Measurements from ENCODE around the gene HSF4.
A peak's percentile ranks its signal among the peaks of the same experiment; 100 is the strongest.

HSF4 gene

DNA sequence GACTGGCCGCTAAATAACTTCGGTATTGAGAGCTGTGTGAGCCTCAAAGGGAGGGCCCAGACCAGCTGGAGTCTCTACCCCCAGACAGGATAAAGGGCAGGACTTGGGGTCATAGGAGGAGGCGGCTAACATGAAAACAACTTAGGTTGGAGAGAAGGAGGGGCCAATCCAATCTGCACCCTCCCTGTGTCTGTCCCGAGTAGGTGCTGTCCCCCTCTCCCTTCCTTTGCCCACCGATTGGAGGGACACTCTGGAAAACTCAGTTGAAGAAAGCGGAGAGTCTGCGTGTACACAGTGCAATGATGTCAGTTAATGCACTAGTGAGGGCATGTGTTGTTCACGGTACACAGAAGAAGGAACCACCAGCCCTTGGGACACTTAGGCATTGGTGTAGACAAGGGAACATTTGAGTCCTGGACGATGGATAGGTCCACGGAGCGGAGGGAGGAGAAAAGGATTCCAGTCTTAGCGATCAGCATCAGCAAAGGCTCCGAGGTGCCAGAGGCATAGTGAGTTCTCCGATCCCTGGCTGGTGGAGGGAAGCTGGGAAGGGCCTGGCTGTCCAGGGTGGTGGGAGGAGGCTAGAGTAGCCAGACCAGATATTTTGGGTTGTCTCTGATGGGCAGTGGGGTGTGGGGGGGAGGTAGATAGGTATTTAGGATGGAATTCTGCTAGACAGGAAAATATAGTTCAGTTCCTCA is 6.6 kb downstream of the HSF4 start:
- Histone ChIP-seq H3K27ac (replicated peaks) (no peak overlapping the region), H3K27me3 (ENCODE audit: insufficient read depth, poor library complexity, severe bottlenecking) (peaks cover 57% of the 10 kb centered on the region), H3K4me3 (replicated peaks; ENCODE audit: insufficient read depth, low read length) (no peak overlapping the region)
- TF ChIP-seq SPI1 (IDR thresholded peaks at IDR 0.05; ENCODE audit: borderline replicate concordance, low read depth) (no peak), POLR2AphosphoS5 (IDR thresholded peaks at IDR 0.05; ENCODE audit: low read depth) (no peak), GABPA (IDR thresholded peaks at IDR 0.05; ENCODE audit: low read depth) (no peak)
- TF ChIP-seq, protein P1, sequence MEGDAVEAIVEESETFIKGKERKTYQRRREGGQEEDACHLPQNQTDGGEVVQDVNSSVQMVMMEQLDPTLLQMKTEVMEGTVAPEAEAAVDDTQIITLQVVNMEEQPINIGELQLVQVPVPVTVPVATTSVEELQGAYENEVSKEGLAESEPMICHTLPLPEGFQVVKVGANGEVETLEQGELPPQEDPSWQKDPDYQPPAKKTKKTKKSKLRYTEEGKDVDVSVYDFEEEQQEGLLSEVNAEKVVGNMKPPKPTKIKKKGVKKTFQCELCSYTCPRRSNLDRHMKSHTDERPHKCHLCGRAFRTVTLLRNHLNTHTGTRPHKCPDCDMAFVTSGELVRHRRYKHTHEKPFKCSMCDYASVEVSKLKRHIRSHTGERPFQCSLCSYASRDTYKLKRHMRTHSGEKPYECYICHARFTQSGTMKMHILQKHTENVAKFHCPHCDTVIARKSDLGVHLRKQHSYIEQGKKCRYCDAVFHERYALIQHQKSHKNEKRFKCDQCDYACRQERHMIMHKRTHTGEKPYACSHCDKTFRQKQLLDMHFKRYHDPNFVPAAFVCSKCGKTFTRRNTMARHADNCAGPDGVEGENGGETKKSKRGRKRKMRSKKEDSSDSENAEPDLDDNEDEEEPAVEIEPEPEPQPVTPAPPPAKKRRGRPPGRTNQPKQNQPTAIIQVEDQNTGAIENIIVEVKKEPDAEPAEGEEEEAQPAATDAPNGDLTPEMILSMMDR (IDR thresholded peaks at IDR 0.05; ENCODE audit: insufficient read depth, low read length), result no peak
- TF ChIP-seq, protein P2, sequence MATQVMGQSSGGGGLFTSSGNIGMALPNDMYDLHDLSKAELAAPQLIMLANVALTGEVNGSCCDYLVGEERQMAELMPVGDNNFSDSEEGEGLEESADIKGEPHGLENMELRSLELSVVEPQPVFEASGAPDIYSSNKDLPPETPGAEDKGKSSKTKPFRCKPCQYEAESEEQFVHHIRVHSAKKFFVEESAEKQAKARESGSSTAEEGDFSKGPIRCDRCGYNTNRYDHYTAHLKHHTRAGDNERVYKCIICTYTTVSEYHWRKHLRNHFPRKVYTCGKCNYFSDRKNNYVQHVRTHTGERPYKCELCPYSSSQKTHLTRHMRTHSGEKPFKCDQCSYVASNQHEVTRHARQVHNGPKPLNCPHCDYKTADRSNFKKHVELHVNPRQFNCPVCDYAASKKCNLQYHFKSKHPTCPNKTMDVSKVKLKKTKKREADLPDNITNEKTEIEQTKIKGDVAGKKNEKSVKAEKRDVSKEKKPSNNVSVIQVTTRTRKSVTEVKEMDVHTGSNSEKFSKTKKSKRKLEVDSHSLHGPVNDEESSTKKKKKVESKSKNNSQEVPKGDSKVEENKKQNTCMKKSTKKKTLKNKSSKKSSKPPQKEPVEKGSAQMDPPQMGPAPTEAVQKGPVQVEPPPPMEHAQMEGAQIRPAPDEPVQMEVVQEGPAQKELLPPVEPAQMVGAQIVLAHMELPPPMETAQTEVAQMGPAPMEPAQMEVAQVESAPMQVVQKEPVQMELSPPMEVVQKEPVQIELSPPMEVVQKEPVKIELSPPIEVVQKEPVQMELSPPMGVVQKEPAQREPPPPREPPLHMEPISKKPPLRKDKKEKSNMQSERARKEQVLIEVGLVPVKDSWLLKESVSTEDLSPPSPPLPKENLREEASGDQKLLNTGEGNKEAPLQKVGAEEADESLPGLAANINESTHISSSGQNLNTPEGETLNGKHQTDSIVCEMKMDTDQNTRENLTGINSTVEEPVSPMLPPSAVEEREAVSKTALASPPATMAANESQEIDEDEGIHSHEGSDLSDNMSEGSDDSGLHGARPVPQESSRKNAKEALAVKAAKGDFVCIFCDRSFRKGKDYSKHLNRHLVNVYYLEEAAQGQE (IDR thresholded peaks at IDR 0.05; ENCODE audit: insufficient replicate concordance, low read depth), result no peak
- no peak for DNase-seq (ENCODE audit: low read depth in 1 of 2, low spot score in 1 of 2)

DNA sequence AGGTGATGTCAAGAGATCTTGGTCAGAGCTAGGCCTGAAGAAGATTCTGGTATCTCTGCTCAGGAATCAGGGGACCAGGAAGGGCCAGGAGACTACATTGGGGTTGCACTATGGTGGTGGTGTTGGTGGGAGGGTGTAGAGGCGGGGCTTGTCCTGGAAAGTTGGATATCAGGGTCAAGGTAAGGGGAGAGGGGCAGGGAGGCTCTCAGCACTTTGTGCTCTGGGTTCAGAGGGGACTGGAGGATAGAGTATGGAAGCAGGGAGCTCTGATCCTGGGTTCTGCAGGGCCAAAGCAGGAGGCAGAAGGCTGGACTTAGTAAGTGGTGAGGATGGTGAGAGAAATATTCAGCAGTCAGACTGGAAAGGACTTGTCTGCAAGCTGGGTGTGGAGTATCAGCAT is 8.8 kb downstream of the HSF4 start:
- H3K4me3 ChIP-seq (replicated peaks; ENCODE audit: insufficient read depth, low read length), result no peak overlapping the region
- TF ChIP-seq GABPA (IDR thresholded peaks at IDR 0.05; ENCODE audit: low read depth), result no peak
- TF ChIP-seq, protein P2 (IDR thresholded peaks at IDR 0.05; ENCODE audit: insufficient replicate concordance, low read depth), result no peak
- no peak for TF ChIP-seq SPI1 (IDR thresholded peaks at IDR 0.05; ENCODE audit: borderline replicate concordance, low read depth)
- no peak for TF ChIP-seq POLR2AphosphoS5 (IDR thresholded peaks at IDR 0.05; ENCODE audit: low read depth)
- TF ChIP-seq, protein P1 (IDR thresholded peaks at IDR 0.05; ENCODE audit: insufficient read depth, low read length), result no peak
- H3K27me3 ChIP-seq (ENCODE audit: insufficient read depth, poor library complexity, severe bottlenecking), result peaks cover 50% of the 10 kb centered on the region
- no peak overlapping the region for H3K27ac ChIP-seq (replicated peaks)
- DNase-seq (ENCODE audit: low read depth in 1 of 2, low spot score in 1 of 2), result no peak

DNA sequence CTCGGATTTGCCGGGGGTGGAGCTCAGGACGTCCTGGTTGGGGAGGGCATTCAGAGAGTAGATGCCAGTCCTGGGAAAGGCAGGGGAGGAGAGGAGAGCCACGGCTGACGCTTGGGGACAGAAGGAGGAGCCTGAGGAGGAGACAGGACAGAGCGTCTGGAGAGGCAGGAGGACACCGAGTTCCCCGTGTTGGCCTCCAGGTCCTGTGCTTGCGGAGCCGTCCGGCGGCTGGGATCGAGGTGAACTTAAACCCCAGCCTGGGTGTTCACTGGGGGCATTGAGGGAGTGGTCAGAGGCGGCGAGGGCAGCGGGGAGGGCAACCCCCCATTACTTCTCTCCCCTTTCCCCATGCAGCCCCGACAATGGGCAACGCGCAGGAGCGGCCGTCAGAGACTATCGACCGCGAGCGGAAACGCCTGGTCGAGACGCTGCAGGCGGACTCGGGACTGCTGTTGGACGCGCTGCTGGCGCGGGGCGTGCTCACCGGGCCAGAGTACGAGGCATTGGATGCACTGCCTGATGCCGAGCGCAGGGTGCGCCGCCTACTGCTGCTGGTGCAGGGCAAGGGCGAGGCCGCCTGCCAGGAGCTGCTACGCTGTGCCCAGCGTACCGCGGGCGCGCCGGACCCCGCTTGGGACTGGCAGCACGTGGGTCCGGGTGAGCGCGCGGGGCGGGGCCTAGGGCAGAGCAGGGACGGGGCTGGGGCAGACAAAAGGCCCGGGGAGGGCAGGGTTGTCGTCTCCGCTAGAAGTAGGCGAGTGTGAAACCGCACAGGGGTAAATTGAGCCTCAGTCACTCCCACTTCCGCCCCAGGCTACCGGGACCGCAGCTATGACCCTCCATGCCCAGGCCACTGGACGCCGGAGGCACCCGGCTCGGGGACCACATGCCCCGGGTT is 9.5 kb downstream of the HSF4 start:
- DNase-seq (ENCODE audit: low read depth in 1 of 2, low spot score in 1 of 2), result peak in 1 of 2 experiments; percentile 77
- Histone ChIP-seq H3K27ac (replicated peaks) (no peak overlapping the region), H3K4me3 (replicated peaks; ENCODE audit: insufficient read depth, low read length) (peak overlapping the region; percentile 28), H3K27me3 (ENCODE audit: insufficient read depth, poor library complexity, severe bottlenecking) (peaks cover 45% of the 10 kb centered on the region)
- TF ChIP-seq, protein P1 (IDR thresholded peaks at IDR 0.05; ENCODE audit: insufficient read depth, low read length), result no peak
- no peak for TF ChIP-seq SPI1 (IDR thresholded peaks at IDR 0.05; ENCODE audit: borderline replicate concordance, low read depth)
- TF ChIP-seq, protein P2 (IDR thresholded peaks at IDR 0.05; ENCODE audit: insufficient replicate concordance, low read depth), result no peak
- TF ChIP-seq GABPA (IDR thresholded peaks at IDR 0.05; ENCODE audit: low read depth), result no peak
- TF ChIP-seq POLR2AphosphoS5 (IDR thresholded peaks at IDR 0.05; ENCODE audit: low read depth), result no peak
